Non-pigmented ciliary epithelial cell (primary cell): Measurements from ENCODE around the gene GPN1.
A peak's percentile ranks its signal among the peaks of the same experiment; 100 is the strongest.
"Not testable (repeated sequence)": the region's sequence is repeated elsewhere in the genome, so short reads cannot be mapped to it uniquely, and the experiment has no call there.

Experiments
- DNase-seq: peaks from one replicate; pipeline ENCODE4 v3.0.0-alpha.2; 2010; ENCODE audit warnings: low read depth

GPN1 gene

DNA sequence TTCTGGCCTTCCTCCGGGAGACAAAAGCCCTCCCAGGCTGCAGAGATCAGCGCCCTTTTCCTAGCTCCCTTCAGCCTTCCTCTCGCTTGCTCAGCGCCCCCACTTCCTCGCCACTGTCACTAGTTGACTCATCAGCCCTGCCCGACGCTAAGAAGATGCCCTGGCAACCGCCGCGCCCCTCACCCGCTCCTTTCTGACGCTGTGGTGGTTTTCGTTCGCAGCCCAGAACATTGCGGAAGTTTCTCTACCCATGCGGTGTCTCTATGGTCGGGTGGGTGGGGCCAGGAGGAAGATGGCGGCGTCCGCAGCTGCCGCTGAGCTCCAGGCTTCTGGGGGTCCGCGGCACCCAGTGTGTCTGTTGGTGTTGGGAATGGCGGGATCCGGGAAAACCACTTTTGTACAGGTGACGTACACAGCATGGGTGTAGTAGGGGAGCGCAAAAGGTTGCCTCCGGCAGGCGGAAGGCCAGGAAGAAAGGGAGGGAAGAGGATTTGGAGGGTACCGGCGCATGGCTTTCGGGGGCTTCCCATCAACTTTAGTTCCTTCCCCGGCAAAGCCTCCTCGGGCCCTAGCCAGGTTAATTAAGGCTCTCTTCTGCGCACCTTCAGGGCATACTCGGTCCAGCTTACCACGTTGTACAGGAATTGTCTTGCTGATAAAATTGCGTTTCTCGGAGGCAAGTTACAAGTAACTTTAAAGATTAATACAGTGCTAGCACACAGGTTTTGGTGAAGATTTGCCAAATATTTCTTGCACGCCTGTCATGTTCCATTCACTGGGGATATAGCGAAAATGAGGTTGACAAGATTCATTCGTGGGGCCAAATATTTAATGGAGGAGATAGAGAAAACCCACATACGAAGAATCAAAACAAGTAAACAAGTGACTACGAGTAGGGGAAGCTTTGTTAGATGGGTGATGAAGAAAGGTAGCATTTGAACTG is at the start of gene GPN1, which contains the start of gene CCDC121:
TSS of gene GPN1 (plus strand) at position 284 of the 943 bp plus-strand sequence. CDS start at position 293, 9 bp downstream.
TSS of gene CCDC121 (minus strand) at position 246 of the 943 bp plus-strand sequence. CDS start 1,213 bp downstream, outside the sequence.
- DNase-seq = peak; percentile 68

GRCh38 chr2:27581417-27582128 is 47.3 kb upstream of the GPN1 start:
- no peak for DNase-seq

DNA sequence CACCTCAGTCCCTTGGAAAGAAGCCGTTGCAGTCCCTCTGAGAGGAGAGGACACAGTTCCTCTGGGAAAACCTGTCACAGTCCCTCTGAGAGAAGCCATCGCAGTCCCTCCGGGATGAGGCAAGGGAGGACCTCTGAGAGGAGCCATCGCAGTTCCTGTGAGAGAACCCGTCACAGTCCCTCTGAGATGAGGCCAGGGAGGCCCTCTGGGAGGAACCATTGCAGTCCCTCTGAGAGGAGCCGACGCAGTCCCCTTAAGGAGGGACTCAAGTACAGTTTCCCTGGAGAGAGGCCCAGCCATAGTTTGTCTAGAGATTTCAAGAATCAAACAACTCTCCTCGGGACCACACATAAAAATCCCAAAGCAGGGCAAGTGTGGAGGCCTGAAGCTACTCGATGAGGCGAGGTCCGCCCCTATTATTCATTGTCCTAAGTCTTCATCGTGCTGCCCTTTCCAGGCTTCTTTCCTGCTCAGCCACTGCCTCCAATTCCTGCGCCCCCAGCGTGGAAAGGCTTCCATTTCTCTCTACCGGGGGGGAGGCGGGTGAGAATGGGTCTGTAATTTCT is 46.6 kb upstream of the GPN1 start:
- no peak for DNase-seq

DNA sequence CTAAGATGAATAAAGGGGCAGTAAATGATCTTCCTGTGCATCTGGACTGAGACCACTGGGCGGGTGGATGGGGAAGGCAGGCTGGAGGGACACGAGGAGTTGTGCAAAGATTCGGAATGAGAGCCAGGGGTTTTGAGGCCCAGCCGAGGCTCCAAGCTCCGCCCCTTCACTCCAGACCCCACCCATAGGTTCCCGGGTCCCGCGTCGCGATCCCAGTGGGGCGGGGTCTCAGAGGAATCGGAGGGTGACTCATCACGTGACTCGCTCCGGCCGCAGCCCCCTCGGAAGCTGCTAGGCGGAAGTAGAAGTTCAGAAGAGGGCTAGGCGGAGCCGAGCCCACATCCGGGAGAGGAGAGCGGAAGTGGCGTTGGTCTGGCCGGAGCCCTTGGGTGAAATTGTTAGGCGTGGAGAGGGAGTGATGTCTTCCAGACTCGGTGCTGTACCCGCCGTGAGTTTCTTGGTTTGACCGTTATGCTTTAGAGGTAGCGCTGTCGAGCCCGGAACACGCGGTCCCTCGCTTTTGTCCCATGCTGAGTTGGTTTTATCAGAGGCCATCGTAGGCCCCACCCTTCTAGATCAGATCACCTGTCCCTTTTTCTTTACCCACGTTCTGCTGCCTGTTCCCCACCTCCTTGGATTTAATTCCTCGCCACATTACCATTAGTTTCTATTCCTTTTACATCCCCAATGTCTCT is 46.0 kb upstream of the GPN1 start, which contains the start of gene ZNF512:
TSS of gene ZNF512 (plus strand) at position 348 of the 695 bp plus-strand sequence. CDS start at position 419, 71 bp downstream.
- peak; percentile 67 for DNase-seq

GRCh38 chr2:27583390-27583915 is 45.4 kb upstream of the GPN1 start:
- no peak for DNase-seq

DNA sequence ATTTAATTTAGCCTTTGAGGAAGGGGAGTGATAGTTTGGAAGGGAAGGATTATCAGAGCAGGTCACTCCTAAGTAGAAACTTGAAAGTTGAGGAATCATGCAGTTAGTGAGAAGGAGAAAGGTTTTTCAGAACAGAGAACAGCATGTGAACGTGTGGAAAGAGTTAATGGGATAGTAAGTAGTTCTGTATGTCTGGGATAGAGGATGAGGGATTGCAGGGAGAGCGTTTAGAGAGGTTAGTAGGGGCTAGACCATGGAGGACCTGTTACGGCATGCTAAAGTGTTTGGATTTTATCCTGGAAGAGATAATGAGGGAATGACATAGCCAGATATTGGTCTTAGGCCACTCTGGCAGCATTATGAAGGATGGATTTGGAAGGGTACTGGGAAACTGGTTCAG is 44.3 kb upstream of the GPN1 start:
- no peak for DNase-seq

GRCh38 chr2:27587025-27587424 is 41.8 kb upstream of the GPN1 start:
- no peak for DNase-seq

- no peak for DNase-seq
These were observed 40.5 kb upstream of the GPN1 start for GRCh38 chr2:27588308-27588707.

DNA sequence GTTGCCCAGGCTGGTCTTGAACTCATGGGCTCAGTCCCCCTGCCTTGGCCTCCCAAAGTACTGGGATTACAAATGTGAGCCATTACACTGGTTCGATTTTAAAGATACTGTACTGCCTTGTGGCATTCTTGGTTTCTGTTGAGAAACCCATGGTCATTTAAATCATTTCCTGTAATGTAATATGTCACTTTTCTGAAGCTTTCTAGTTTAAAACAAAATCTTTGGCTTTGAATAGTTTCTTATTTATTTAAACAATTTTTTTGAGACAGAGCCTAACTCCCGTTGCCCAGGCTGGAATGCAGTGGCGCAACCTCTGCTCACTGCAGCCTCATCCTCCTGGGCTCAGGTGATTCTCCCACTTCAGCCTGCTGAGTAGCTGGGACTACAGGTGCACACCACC is 37.1 kb upstream of the GPN1 start:
- DNase-seq = no peak

GRCh38 chr2:27593240-27593639 is 35.6 kb upstream of the GPN1 start:
- DNase-seq = no peak

DNA sequence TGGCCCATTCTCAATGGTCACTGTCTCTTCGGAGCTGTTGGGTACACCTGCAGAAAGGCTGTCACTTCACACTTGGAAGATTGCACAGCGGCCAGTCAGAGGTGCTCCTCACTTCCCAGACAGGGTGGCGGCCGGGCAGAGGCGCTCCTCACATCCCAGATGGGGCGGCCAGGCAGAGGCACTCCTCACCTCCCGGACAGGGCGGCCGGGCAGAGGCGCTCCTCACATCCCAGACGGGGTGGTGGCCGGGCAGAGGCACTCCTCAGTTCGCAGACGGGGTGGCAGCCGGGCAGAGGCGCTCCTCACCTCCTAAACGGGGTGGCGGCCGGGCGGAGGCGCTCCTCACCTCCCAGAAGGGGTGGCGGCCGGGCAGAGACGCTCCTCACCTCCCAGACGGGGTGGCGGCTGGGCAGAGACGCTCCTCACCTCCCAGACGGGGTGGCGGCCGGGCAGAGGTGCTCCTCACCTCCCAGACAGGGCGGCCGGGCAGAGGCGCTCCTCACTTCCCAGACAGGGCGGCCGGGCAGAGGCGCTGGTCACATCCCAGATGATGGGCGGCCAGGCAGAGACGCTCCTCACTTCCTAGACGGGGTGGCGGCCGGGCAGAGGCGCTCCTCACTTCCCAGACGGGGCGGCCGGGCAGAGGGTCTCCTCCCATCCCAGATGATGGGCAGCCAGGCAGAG is 34.7 kb upstream of the GPN1 start:
- DNase-seq = not testable (repeated sequence)

DNA sequence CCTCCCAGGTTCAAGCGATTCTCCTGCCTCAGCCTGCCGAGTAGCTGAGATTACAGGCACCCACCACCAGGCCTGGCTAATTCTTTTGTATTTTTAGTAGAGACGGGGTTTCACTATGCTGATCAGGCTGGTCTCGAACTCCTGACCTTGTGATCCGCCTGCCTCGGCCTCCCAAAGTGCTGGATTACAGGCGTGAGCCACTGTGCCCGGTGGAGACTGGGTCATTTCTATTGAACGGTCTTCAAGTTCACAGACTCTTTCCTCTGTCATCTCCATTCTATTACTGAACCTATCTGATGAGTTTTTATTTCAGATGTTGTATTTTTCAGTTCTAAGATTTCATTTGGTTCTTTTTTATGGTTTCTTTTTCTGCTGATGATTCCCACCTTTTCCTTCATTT is 33.4 kb upstream of the GPN1 start:
- DNase-seq = not testable (repeated sequence)

DNA sequence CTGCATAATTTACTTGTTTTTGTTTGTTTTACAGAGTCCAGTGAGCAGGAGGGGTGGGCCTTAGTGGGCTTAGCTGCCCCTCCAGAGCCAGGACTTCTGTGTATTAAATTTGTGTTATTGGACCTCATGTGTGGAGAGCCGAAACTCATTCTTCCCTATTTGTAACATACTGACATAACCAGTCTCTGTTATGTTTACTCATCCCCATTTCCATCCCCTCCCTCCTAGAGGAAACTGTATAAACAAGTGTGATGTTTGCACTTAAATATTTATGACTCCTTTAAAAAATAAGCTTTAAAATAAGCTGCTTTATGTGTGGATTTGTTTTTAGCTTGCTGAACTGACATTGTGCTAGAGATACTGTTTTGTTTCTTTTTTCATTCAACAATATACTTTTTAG is 32.2 kb upstream of the GPN1 start:
- no peak for DNase-seq

- DNase-seq = peak; percentile 62
These were observed 22.2 kb upstream of the GPN1 start for GRCh38 chr2:27606611-27607010.

- DNase-seq = no peak
These were observed 14.9 kb upstream of the GPN1 start for GRCh38 chr2:27613985-27614384.

GRCh38 chr2:27615316-27615715 is 13.5 kb upstream of the GPN1 start:
- no peak for DNase-seq

- DNase-seq = no peak
These were observed 7.3 kb upstream of the GPN1 start for GRCh38 chr2:27621524-27621923.

DNA sequence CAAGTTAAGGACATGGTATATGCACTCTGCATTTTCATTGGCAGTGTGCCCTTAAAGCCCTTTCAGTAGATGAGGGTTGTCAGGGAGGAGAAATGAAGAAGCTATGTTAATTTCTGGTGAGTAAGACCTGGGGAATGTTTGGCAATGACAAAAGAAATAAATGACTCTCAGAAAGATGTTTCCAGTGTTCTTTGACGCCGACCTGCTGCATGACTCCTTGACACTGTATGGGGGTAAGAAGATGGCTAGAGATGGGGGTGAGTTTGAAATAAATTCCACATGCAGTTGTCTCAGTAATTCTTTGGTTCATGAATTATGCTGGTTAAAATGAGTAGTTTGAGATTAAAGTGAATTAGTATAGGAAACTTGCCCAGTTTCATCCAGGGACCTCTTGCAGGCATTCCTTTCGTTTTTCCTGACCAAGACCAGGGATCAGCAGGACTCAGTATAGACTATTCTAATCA is 5.9 kb upstream of the GPN1 start:
- peak; percentile 52 for DNase-seq

DNA sequence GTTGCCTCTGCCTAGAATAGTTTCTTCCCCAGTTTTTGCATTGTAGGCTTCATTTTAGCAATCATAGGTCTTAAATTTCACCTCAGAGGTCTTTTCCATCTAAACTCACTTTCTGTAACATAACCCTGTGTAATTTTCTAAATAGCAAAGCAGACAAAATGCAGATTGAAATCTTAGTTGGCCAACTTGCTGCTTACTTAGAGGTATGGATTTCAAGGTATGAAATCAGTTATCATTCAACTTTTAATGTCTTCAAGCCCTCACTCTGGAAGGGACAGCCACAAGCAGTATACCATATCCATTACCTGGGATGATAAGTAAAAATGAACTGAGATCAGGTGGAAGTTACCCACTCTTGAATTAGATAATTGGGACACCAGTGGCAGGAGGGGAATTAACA is 3.9 kb upstream of the GPN1 start:
- DNase-seq = no peak

DNA sequence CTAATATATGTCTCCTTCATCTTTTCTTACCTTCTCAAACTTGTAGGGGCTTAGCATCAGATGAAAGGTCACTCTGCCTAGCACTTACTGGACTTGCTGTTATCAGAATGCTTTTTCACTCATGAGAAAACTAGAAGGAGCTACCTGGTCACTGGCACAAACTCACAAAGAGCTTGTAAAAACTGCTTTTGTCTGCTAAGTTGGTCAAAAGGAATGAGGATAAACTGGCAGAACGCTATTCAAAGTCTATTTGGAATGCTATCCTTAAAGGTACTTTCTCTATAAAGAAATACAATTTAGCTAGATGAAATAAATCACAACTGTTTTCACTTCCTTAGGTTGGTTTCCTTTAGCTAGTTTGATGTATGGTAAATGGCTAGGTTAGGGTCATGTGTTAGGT is 2.5 kb upstream of the GPN1 start:
- DNase-seq = not testable (repeated sequence)

GRCh38 chr2:27626921-27627320 is 1.9 kb upstream of the GPN1 start:
- DNase-seq = not testable (repeated sequence)
